SK-N-MC (cell line): ENCODE data around the gene KRT40.

Experiments used
- EZH2 ChIP-seq: fragments of 200-600 bp; sonication (generic); IDR thresholded peaks from one replicate; pipeline ENCODE4 v1.6.1; 2017; ENCODE audit warnings: antibody characterized with exemption
- POLR2AphosphoS5 ChIP-seq: IDR thresholded peaks from 2 replicates; pipeline ENCODE4 v1.6.1; 2012; ENCODE audit warnings: mild to moderate bottlenecking, low read depth, low read length, borderline replicate concordance

GRCh38 chr17:40960144-40960543, 24.0 kb downstream of the KRT40 start:
- TF ChIP-seq EZH2 (no peak), POLR2AphosphoS5 (no peak)
